Uterus (tissue), 4 donors: ENCODE data around the gene RER1. TPM values are rescaled to one million over a fixed set of nuclear protein-coding genes. Genes with fewer than 3 reads are reported as not detected.

Source experiments
- DNase-seq, 2 donors: peaks; one replicate each; pipeline ENCODE4 v3.0.0-alpha.2; 2019 to 2020
- H3K27ac ChIP-seq, 2 donors: fragments of 200-600 bp; sonication (generic); 1 replicate in 1 of 2; 2 replicates in 1 of 2; pipeline ENCODE4 v1.5.1; 2016 to 2018
- H3K27me3 ChIP-seq, 2 donors: fragments of 200-600 bp; sonication (generic); one replicate each; pipeline ENCODE4 v1.5.1; 2018 to 2019; ENCODE audit warnings: control low read depth in 1 of 2
- H3K36me3 ChIP-seq, 2 donors: fragments of 200-600 bp; sonication (generic); one replicate each; pipeline ENCODE4 v1.5.1; 2019; ENCODE audit warnings: control low read depth in 1 of 2
- H3K4me1 ChIP-seq, 2 donors: fragments of 200-600 bp; sonication (generic); one replicate each; pipeline ENCODE4 v1.5.1; 2018 to 2019; ENCODE audit warnings: control low read depth in 1 of 2
- H3K4me3 ChIP-seq, 2 donors: fragments of 200-600 bp; sonication (generic); 1 replicate in 1 of 2; 2 replicates in 1 of 2; pipeline ENCODE4 v1.5.1; 2018 to 2019; ENCODE audit warnings: mild to moderate bottlenecking in 1 of 2
- H3K9me3 ChIP-seq, 2 donors: fragments of 200-600 bp; sonication (generic); one replicate each; pipeline ENCODE4 v1.5.1; 2019; ENCODE audit warnings: control low read depth in 1 of 2
- CTCF ChIP-seq, 4 experiments: fragments of 200-600 bp in 2 of 4; fragments of 450-650 bp in 2 of 4; sonication (generic) in 2 of 4; IDR thresholded peaks; one replicate each; pipeline ENCODE4 v1.5.1; 2016 to 2019; ENCODE audit warnings: antibody characterized with exemption in 4 of 4, mild to moderate bottlenecking in 2 of 4, moderate library complexity in 1 of 4
- POLR2A ChIP-seq, 2 donors: fragments of 450-650 bp; IDR thresholded peaks; one replicate each; pipeline ENCODE4 v1.6.1; 2016; ENCODE audit warnings: antibody characterized with exemption in 2 of 2, mild to moderate bottlenecking in 1 of 2, moderate library complexity in 1 of 2
- intact Hi-C: fragments of 100-400 bp; cut with DNase I; formaldehyde crosslinking; loops from one replicate; pipeline ENCODE4 v1.15.1; 2023; ENCODE audit warnings: low total_unique reads
- total RNA-seq, 4 donors: library from RNA; depleted of rRNA in 3 of 4; stranded (reverse); fragments of >200 nt in 3 of 4; gene quantifications; one replicate each; pipeline versions ENCODE4 v1.1.0 to v1.2.4, GENCODE V29; 2014 to 2023
- donor health status: DM: yes; HTN: yes; CAD: no.

The RER1 gene
- total RNA-seq, 4 donors from 2014 or later: 34.1 to 105 (median 57.3) TPM

GRCh38 chr1:2398871-2399270 is 7.2 kb downstream of the RER1 start:
- Histone ChIP-seq H3K4me3 (no peak overlapping the region), H3K27me3 (no peaks in the 10 kb centered on the region), H3K9me3 (no peaks in the 10 kb centered on the region), H3K36me3 (no peaks in the 10 kb centered on the region), H3K4me1 (no peaks in the 10 kb centered on the region), H3K27ac (no peak overlapping the region)
- intact Hi-C loops: no loop called here
- DNase-seq: no peak
- TF ChIP-seq CTCF (IDR thresholded peaks at IDR 0.05) (no peak), POLR2A (IDR thresholded peaks at IDR 0.05) (no peak)

- Histone ChIP-seq H3K9me3 (no peaks in the 10 kb centered on the region), H3K36me3 (no peaks in the 10 kb centered on the region)
- TF ChIP-seq CTCF (IDR thresholded peaks at IDR 0.05) (no peak), POLR2A (IDR thresholded peaks at IDR 0.05) (no peak)
Observed at GRCh38 chr1:2399890-2400575, 8.4 kb downstream of the RER1 start.

DNA sequence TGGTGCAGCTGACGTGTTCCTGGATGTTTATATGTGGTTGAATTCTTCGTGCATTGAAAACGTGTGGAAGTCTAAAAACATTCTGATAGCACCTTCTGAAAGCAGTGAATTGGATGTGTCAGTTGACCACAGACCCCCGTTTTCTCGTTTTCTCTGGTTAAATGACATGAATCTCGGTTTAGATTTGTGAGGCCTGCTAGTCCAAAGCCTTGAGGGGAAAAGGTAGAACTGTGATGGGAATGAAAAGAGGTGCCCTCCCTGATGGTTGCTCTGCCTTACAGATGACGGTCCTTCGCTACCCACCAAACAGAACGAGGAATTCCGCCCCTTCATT is 8.9 kb downstream of the RER1 start:
- H3K9me3 ChIP-seq: no peaks in the 10 kb centered on the region
- TF ChIP-seq CTCF (IDR thresholded peaks at IDR 0.05) (no peak), POLR2A (IDR thresholded peaks at IDR 0.05) (no peak)
- H3K27me3 ChIP-seq: no peaks in the 10 kb centered on the region
- DNase-seq: no peak
- H3K36me3 ChIP-seq: no peaks in the 10 kb centered on the region
- intact Hi-C loops: no loop called here
- H3K27ac ChIP-seq: no peak overlapping the region
- H3K4me1 ChIP-seq: no peaks in the 10 kb centered on the region
- H3K4me3 ChIP-seq: no peak overlapping the region

More at GRCh38 chr1:2399890-2400575, 8.4 kb downstream of the RER1 start:
- Histone ChIP-seq H3K27ac (no peak overlapping the region), H3K4me1 (no peaks in the 10 kb centered on the region), H3K4me3 (no peak overlapping the region), H3K27me3 (no peaks in the 10 kb centered on the region)
- no peak for DNase-seq
- intact Hi-C loops: no loop called here

- no peak for DNase-seq
- Histone ChIP-seq H3K4me1 (no peaks in the 10 kb centered on the region), H3K27ac (no peak overlapping the region), H3K36me3 (no peaks in the 10 kb centered on the region), H3K27me3 (no peaks in the 10 kb centered on the region), H3K4me3 (no peak overlapping the region), H3K9me3 (no peaks in the 10 kb centered on the region)
- intact Hi-C loops: no loop called here
- TF ChIP-seq CTCF (IDR thresholded peaks at IDR 0.05) (no peak), POLR2A (IDR thresholded peaks at IDR 0.05) (no peak)
Observed at GRCh38 chr1:2400950-2401649, 9.5 kb downstream of the RER1 start.

DNA sequence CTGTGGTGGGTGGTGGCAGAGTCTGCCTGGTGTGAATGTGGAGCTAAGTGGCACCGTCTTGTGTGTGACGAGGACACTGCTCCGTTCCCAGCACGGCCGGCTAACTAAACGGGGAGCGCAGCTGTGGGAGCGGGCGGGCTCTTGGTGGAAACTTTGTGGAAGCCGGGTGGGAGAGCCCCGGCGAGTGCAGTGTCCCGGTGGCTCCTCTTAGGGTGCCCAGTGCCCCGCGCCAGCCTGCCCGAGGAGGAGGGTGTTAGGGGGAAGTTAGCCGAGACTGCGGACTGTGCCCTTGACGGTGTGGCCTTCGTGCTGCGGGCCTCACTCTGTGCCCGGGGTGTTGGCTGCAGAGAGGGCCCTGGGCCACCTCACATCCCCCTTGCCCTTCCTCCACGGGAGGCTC is 10.8 kb downstream of the RER1 start:
- intact Hi-C loops: no loop called here
- Histone ChIP-seq H3K4me1 (no peaks in the 10 kb centered on the region), H3K9me3 (no peaks in the 10 kb centered on the region), H3K27ac (no peak overlapping the region), H3K36me3 (no peaks in the 10 kb centered on the region), H3K4me3 (no peak overlapping the region), H3K27me3 (no peaks in the 10 kb centered on the region)
- TF ChIP-seq CTCF (IDR thresholded peaks at IDR 0.05) (no peak), POLR2A (IDR thresholded peaks at IDR 0.05) (no peak)
- no peak for DNase-seq
